MM.1S (cell line): Measurements from ENCODE around the gene CTNS.

Experiments used
- DNase-seq: peaks from one replicate; pipeline ENCODE4 v3.0.0-alpha.2; 2015
- H2AFZ ChIP-seq: fragments of 300-600 bp; sonication (generic); 2 replicates; pipeline ENCODE4 v1.6.0; 2016; ENCODE audit warnings: antibody characterized with exemption, low read length
- H3F3A ChIP-seq: fragments of 300-600 bp; sonication (generic); 2 replicates; pipeline ENCODE4 v1.6.1; 2016; ENCODE audit warnings: mild to moderate bottlenecking, antibody characterized with exemption, low read length, moderate library complexity, mixed read lengths; ENCODE audit not compliant: insufficient read depth
- H3K27ac ChIP-seq: fragments of 300-600 bp; sonication (generic); 2 replicates; pipeline ENCODE4 v1.5.1; 2016; ENCODE audit warnings: mild to moderate bottlenecking, low read length
- H3K27me3 ChIP-seq: fragments of 300-600 bp; sonication (generic); replicated peaks from 2 replicates; pipeline ENCODE4 v1.6.0; 2016; ENCODE audit warnings: low read length; ENCODE audit not compliant: insufficient read depth
- H3K36me3 ChIP-seq: fragments of 300-600 bp; sonication (generic); replicated peaks from 2 replicates; pipeline ENCODE4 v1.6.1; 2016; ENCODE audit warnings: mild to moderate bottlenecking, low read length, mixed read lengths; ENCODE audit not compliant: insufficient read depth
- H3K4me1 ChIP-seq: fragments of 300-600 bp; sonication (generic); 2 replicates; pipeline ENCODE4 v1.6.1; 2016; ENCODE audit warnings: low read length, mixed read lengths
- H3K4me2 ChIP-seq: fragments of 300-600 bp; sonication (generic); 2 replicates; pipeline ENCODE4 v1.6.0; 2016; ENCODE audit warnings: low read depth, low read length
- H3K4me3 ChIP-seq: fragments of 300-600 bp; sonication (generic); 2 replicates; pipeline ENCODE4 v1.5.1; 2016; ENCODE audit warnings: low read length, mixed read lengths
- H3K79me2 ChIP-seq: fragments of 300-600 bp; sonication (generic); 2 replicates; pipeline ENCODE4 v1.6.1; 2016; ENCODE audit warnings: mixed run types, low read length, mixed read lengths
- H3K9ac ChIP-seq: fragments of 300-600 bp; sonication (generic); 2 replicates; pipeline ENCODE4 v1.6.1; 2016; ENCODE audit warnings: low read length, mixed read lengths
- H3K9me2 ChIP-seq: fragments of 300-600 bp; sonication (generic); replicated peaks from 2 replicates; pipeline ENCODE4 v1.6.1; 2016; ENCODE audit warnings: mild to moderate bottlenecking, low read length, mixed read lengths; ENCODE audit not compliant: insufficient read depth
- H3K9me3 ChIP-seq: fragments of 300-600 bp; sonication (generic); replicated peaks from 2 replicates; pipeline ENCODE4 v1.6.1; 2016; ENCODE audit warnings: mild to moderate bottlenecking, low read length, mixed read lengths; ENCODE audit not compliant: insufficient read depth
- H4K20me1 ChIP-seq: fragments of 300-600 bp; sonication (generic); 2 replicates; pipeline ENCODE4 v1.6.1; 2016; ENCODE audit warnings: mild to moderate bottlenecking, low read length, moderate library complexity, mixed read lengths; ENCODE audit not compliant: insufficient read depth
- CTCF ChIP-seq: fragments of 300-600 bp; sonication (generic); IDR thresholded peaks from 2 replicates; pipeline ENCODE4 v1.5.1; 2016; ENCODE audit warnings: antibody characterized with exemption, low read length, mixed read lengths
- EZH2 ChIP-seq: fragments of 300-600 bp; sonication (generic); optimal IDR thresholded peaks from 2 replicates; pipeline ENCODE3; 2017; ENCODE audit warnings: low read depth, mild to moderate bottlenecking, antibody characterized with exemption, low read length, mixed read lengths
- EZH2phosphoT487 ChIP-seq: fragments of 300-600 bp; sonication (generic); IDR thresholded peaks from 2 replicates; pipeline ENCODE4 v1.6.1; 2018; ENCODE audit warnings: antibody characterized with exemption, low read length

Gene CTNS

GRCh38 chr17:3590768-3591167 lies 45.8 kb upstream of the CTNS start:
- no peaks in the 10 kb centered on the region for H3K27me3 ChIP-seq
- H2AFZ ChIP-seq = no peak overlapping the region
- DNase-seq = no peak
- H3K79me2 ChIP-seq = no peaks in the 10 kb centered on the region
- no peaks in the 10 kb centered on the region for H3K4me1 ChIP-seq
- no peak overlapping the region for H3K4me3 ChIP-seq
- no peaks in the 10 kb centered on the region for H3K9me2 ChIP-seq
- H3K9ac ChIP-seq = no peak overlapping the region
- no peak overlapping the region for H3K4me2 ChIP-seq
- H3K9me3 ChIP-seq = no peaks in the 10 kb centered on the region
- no peaks in the 10 kb centered on the region for H4K20me1 ChIP-seq
- H3K36me3 ChIP-seq = no peaks in the 10 kb centered on the region
- TF ChIP-seq CTCF = no peak
- TF ChIP-seq EZH2 = no peak
- TF ChIP-seq EZH2phosphoT487 = no peak
- no peaks in the 10 kb centered on the region for H3F3A ChIP-seq
- H3K27ac ChIP-seq = no peak overlapping the region

GRCh38 chr17:3592216-3592860 lies 44.2 kb upstream of the CTNS start:
- H3K4me1 ChIP-seq = no peaks in the 10 kb centered on the region
- no peak overlapping the region for H3K27ac ChIP-seq
- no peaks in the 10 kb centered on the region for H3K9me2 ChIP-seq
- no peaks in the 10 kb centered on the region for H4K20me1 ChIP-seq
- H3K36me3 ChIP-seq = no peaks in the 10 kb centered on the region
- H3K4me2 ChIP-seq = no peak overlapping the region
- no peaks in the 10 kb centered on the region for H3K9me3 ChIP-seq
- no peaks in the 10 kb centered on the region for H3K27me3 ChIP-seq
- H3K9ac ChIP-seq = no peak overlapping the region
- TF ChIP-seq EZH2 (no peak), CTCF (no peak), EZH2phosphoT487 (no peak)
- no peaks in the 10 kb centered on the region for H3K79me2 ChIP-seq
- H3F3A ChIP-seq = no peaks in the 10 kb centered on the region
- no peak overlapping the region for H2AFZ ChIP-seq
- no peak for DNase-seq
- no peak overlapping the region for H3K4me3 ChIP-seq

GRCh38 chr17:3593384-3593783 lies 43.2 kb upstream of the CTNS start:
- Histone ChIP-seq H3K36me3 (no peaks in the 10 kb centered on the region), H3K9me3 (no peaks in the 10 kb centered on the region), H2AFZ (no peak overlapping the region), H3K27ac (no peak overlapping the region), H3K79me2 (no peaks in the 10 kb centered on the region), H4K20me1 (no peaks in the 10 kb centered on the region), H3F3A (no peaks in the 10 kb centered on the region), H3K9ac (no peak overlapping the region), H3K4me1 (no peaks in the 10 kb centered on the region), H3K27me3 (no peaks in the 10 kb centered on the region), H3K9me2 (no peaks in the 10 kb centered on the region), H3K4me2 (no peak overlapping the region), H3K4me3 (no peak overlapping the region)
- DNase-seq = no peak
- TF ChIP-seq EZH2phosphoT487 = no peak
- TF ChIP-seq CTCF = no peak
- TF ChIP-seq EZH2 = no peak
